Activated CD4-positive, alpha-beta memory T cell treated with anti-CD3 and anti-CD28 coated beads for 36 hours (primary cell): Measurements from ENCODE around the gene GLIS1. TPM values are rescaled to one million over a fixed set of nuclear protein-coding genes. Genes with fewer than 3 reads are reported as not detected.

Source experiments
- CTCF ChIA-PET: fragments of 350-600 bp; sonication (Branson Sonifier 250); formaldehyde crosslinking; loops from one replicate; lab custom pipeline; 2021; ENCODE audit warnings: antibody characterized with exemption, inconsistent platforms; lab: Charles Lee
- POLR2A ChIA-PET: fragments of 350-600 bp; sonication (Branson Sonifier 250); formaldehyde crosslinking; loops from one replicate; lab custom pipeline; 2021; ENCODE audit warnings: antibody characterized with exemption; lab: Charles Lee
- DNase-seq: peaks from one replicate; pipeline ENCODE4 v3.0.0-alpha.2; 2020
- H3K27ac Mint-ChIP-seq: one replicate; pipeline ENCODE4 v1.8.0; 2021; ENCODE audit warnings: mixed read lengths
- H3K27me3 Mint-ChIP-seq: one replicate; pipeline ENCODE4 v1.8.0; 2021; ENCODE audit warnings: mixed read lengths
- H3K36me3 Mint-ChIP-seq: one replicate; pipeline ENCODE4 v1.8.0; 2021; ENCODE audit warnings: mixed read lengths
- H3K4me1 Mint-ChIP-seq: one replicate; pipeline ENCODE4 v1.8.0; 2021; ENCODE audit warnings: low read depth, mixed read lengths
- H3K4me3 Mint-ChIP-seq: one replicate; pipeline ENCODE4 v1.8.0; 2021; ENCODE audit warnings: mild to moderate bottlenecking, mixed read lengths
- H3K9me3 Mint-ChIP-seq: one replicate; pipeline ENCODE4 v1.8.0; 2021; ENCODE audit warnings: mixed read lengths
- intact Hi-C: fragments of 100-400 bp; cut with micrococcal nuclease; formaldehyde crosslinking; loops from one replicate; pipeline ENCODE4 v1.15.1; 2023
- total RNA-seq, 2 experiments: library from RNA; stranded (reverse); gene quantifications; one replicate each; pipeline ENCODE4 v1.2.3, GENCODE V29; 2021

The GLIS1 gene
- total RNA-seq, 2 experiments from 2014 or later, result not detected

DNA sequence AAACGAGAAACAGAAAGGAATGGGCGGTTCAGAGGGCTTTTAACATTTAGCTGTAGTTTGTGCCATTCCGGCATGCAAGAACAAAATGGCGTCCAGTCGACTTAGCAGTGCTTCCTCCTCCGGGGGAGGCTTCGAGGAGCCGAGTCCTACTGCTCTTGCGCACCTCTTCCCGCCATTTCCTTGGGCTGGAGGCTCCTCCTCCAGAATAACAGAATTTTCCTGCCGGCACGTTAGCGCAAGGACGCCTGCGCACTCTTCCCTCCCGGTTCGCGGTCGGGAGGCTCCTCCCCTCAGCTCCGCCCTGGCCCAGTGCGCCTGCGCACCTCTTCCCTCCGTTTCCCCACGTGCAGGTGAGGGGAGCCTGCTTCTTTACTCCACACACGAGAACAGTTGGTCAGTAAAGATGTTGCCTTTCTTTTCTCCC, 278.7 kb downstream of the GLIS1 start:
- Mint-ChIP-seq H3K4me1 (no peaks in the 10 kb centered on the region), H3K9me3 (no peaks in the 10 kb centered on the region), H3K27ac (no peak overlapping the region), H3K4me3 (no peak overlapping the region), H3K27me3 (peaks cover 2% of the 10 kb centered on the region), H3K36me3 (no peaks in the 10 kb centered on the region)
- no peak for DNase-seq
- ChIA-PET CTCF (no interaction called here), POLR2A (no interaction called here)
- intact Hi-C loops, result no loop called here

DNA sequence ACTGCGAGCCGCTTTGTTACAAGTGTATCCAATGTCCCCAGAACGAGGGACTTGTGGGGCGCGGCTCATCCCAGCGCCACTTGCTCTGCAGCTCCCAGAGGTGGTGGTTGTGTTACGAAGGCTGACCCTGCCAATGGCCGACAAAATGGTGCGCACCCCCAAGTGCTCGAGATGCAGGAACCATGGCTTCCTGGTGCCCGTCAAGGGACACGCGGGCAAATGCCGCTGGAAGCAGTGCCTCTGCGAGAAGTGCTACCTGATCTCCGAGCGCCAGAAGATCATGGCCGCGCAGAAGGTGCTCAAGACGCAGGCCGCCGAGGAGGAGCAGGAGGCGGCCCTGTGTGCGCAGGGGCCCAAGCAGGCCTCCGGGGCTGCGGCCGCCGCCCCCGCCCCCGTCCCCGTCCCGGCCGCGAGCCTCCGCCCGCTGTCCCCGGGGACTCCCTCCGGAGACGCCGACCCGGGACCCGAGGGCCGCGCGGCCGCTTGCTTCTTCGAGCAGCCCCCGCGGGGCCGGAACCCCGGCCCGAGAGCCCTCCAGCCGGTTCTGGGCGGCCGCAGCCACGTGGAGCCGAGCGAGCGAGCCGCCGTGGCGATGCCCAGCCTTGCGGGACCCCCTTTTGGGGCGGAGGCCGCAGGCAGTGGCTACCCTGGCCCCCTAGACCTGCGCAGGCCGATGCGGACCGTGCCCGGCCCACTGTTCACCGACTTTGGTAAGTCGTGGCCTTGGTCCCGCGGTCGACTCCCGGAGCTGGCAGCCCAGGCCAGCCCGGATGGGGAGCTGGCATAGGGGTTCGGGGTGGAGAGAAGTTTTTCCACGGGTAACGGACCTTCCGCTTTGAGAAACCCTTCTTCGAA, 279.4 kb downstream of the GLIS1 start, which contains the start of gene DMRTB1:
TSS of gene DMRTB1 (plus strand) at position 79 of the 855 bp plus-strand sequence. CDS start at position 134, 55 bp downstream.
- CTCF ChIA-PET, result no interaction called here
- no peak within 1 kb of the TSS for H3K4me3 Mint-ChIP-seq

DNA sequence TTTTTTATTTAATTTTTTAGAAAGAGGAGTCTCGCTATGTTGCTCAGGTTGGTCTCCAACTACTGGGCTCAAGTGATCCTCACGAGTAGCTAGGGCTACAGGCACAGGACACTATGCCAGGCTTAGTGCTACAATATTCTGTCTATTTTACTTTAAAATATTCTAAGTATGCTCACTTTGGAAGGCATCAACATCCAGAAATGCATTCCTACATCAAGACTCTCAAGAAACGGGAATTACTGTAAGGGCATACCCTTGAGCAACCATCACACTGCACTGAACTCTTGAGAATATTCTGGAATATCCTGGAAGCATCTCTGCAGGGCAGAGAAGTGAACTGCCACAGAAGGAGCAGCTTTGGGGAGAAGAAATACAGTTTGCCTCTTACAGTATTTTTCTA, 280.3 kb downstream of the GLIS1 start:
- Mint-ChIP-seq H3K36me3 (no peaks in the 10 kb centered on the region), H3K9me3 (no peaks in the 10 kb centered on the region), H3K27ac (no peak overlapping the region), H3K4me3 (no peak overlapping the region), H3K27me3 (peaks cover 2% of the 10 kb centered on the region), H3K4me1 (no peaks in the 10 kb centered on the region)
- CTCF ChIA-PET, result no interaction called here
- intact Hi-C loops, result no loop called here
- POLR2A ChIA-PET, result no interaction called here
- DNase-seq, result no peak

More for the DNA sequence above, 279.4 kb downstream of the GLIS1 start, which contains the start of gene DMRTB1:
- DNase-seq, result no peak
- peaks cover 2% of the 10 kb centered on the region for H3K27me3 Mint-ChIP-seq
- H3K4me1 Mint-ChIP-seq, result no peaks in the 10 kb centered on the region
- POLR2A ChIA-PET, result no interaction called here
- intact Hi-C loops, result no loop called here
- H3K9me3 Mint-ChIP-seq, result no peaks in the 10 kb centered on the region
- no peak within 1 kb of the TSS for H3K27ac Mint-ChIP-seq
- H3K36me3 Mint-ChIP-seq, result no peaks in the 10 kb centered on the region

Other genes starting within 250 kb of the GLIS1 start
- gene NDC1, start 99.1 kb upstream of the GLIS1 start, total RNA-seq, result 10 to 100 TPM; 29.6 to 32.0 TPM
- gene YIPF1, start 150.6 kb upstream of the GLIS1 start, total RNA-seq, result 10 to 100 TPM; 17.3 to 19.1 TPM
- not detected for gene DIO1, start 155.0 kb upstream of the GLIS1 start, total RNA-seq
- gene IFT25, start 206.5 kb upstream of the GLIS1 start, total RNA-seq, result 10 to 100 TPM; 52.5 to 60.3 TPM
- 10 to 100 TPM; 26.9 to 28.4 TPM for gene LRRC42, start 207.2 kb upstream of the GLIS1 start, total RNA-seq